NCI-H2196 (cell line): Measurements from ENCODE around the gene ME2.
"Not testable (repeated sequence)": the region's sequence is repeated elsewhere in the genome, so short reads cannot be mapped to it uniquely, and the experiment has no call there.

ENCODE experiments used
- DNase-seq: peaks from one replicate; lab custom pipeline; 2025; ENCODE audit not compliant: unreplicated experiment; lab: John Stamatoyannopoulos, UW

The ME2 gene

GRCh38 chr18:50859793-50860555 is 18.9 kb upstream of the ME2 start:
- DNase-seq = no peak

DNA sequence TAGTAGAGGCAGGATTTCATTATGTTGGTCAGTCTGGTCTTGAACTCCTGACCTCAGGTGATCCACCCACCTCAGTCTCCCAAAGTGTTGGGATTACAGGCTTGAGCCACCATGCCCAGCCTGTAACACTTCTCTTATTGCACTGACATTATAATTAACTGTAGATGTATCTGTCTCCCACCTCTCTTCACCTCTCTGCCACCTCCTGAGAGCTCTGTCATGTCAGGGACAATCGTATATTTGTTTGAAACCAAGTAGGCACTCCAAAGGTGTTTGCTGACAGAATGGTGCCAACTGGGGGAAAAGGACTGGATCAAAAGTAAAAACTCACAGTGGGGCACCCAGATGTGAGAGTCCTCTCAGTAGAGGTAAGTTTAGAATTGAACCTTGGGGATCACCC is 17.3 kb upstream of the ME2 start:
- DNase-seq = no peak

DNA sequence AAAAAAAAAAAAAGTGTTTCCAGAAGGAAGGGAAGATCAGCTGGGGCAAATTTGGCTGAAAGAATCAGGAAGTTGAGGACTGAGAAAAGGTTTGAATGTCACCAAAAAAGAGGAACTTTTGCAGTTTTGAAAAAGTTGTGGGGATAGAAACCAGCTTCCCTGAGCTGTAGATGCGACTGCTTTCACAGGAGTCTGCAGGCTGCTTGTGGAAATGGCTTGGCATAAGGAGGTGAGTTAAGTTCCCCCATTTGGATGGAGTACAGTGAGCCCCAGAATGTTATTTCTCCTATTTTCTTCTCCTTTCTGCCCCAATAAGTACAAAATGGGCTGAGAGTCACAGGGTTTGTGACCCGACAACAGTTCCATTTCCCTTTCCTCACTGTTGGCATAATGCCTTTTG is 16.5 kb upstream of the ME2 start:
- DNase-seq = no peak

DNA sequence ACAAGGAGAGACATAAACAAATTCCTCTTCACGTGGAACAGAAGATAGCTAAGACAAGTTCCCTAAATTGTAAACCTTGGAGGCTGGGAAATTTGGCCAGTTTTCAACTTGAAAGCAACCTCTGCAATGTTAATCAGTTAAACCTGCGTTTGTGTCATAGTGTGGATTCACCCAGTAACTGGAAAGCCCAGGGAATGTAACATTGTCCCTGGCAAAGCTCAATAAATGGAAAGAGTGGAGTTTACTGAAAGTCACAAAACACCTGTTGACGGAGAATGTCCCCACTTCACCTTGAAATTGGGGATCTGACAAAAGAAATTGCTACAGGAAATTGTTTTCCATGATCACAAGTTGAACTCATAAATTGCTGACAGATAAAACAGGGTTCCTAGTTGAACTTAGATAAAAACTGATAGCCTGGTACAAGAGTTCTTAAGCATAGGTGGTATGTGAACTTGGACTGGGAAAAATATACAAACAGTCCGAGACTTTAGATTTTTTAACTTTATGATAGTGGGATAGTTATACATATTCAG is 15.0 kb upstream of the ME2 start:
- no peak for DNase-seq

DNA sequence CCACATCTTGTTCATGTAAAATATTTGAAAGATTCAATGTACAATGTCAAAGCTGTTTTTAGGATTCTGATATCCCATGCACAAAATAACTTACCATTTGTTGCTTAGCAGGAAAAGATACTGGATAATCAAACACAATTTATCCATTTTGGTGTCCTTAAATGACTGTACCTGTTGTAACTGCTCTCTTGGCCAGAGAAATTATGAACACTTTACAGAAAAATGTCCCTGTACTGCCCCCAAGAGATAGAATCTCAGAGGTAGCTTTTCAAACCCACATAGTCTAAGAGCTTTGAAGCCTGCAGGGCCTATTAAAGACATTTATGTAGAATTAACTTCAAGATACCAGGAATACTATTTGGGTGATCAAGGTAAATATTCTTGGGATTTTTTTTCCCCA is 12.2 kb upstream of the ME2 start:
- DNase-seq = no peak

- no peak for DNase-seq
Measured at GRCh38 chr18:50869150-50869549, 9.8 kb upstream of the ME2 start.

DNA sequence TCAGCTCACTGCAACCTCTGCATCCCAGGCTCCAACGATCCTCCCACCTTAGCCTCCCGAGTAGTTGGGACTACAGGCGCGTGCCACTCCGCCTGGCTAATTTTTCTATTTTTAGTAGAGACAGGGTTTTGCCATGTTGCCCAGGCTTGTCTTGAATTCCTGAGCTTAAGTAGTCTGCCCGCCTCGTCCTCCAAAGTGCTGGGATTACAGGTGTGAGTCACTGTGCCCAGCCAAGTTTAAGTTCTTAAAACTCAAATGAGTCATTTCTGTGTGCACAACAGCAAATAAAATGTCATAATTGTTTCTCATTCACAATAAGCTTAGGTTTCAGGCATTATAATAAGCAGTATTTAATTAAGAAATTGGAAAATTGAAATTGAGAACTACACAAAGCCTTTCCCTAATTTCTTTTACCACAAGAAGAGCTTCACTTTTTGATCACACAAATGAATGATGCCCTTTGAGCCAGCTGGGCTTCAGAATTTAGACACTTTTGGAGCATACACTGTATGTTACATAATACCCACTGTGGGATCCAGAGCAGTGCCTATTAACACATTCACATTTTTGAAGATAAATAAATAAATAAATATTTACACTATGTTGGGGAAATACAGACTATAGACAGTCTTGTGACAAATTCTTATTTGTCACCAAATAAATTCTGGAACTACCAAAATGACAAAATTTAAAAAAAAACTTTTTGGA is 8.6 kb upstream of the ME2 start:
- DNase-seq = peak; percentile 41

GRCh38 chr18:50871846-50872245 is 7.1 kb upstream of the ME2 start:
- no peak for DNase-seq

DNA sequence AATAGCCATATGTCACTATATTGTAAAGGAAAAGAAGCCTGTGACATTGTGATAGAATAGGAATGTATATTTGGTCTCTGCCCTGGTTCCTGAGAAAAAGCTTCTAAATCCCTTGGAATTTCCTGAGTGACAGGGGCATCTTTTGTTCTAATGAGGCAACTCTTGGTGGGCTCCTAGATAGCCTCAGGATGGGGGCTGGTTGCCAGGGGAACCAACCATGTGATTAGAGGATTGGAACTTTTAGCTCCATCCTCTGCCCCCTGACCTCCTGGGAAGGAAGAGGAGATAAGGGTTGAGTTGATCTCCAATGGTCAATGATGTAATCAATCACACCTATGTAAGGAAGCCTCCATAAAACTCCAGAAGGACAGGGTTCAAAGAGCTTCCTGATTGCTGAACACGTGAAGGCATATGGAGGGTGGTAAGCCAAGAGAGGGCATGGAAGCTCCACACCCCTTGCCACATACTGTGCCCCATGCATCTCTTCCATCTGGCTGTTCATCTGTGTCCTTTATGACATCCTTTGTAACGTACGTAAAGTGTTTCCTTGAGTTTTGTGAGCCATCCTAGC is 2.9 kb upstream of the ME2 start:
- DNase-seq = no peak

DNA sequence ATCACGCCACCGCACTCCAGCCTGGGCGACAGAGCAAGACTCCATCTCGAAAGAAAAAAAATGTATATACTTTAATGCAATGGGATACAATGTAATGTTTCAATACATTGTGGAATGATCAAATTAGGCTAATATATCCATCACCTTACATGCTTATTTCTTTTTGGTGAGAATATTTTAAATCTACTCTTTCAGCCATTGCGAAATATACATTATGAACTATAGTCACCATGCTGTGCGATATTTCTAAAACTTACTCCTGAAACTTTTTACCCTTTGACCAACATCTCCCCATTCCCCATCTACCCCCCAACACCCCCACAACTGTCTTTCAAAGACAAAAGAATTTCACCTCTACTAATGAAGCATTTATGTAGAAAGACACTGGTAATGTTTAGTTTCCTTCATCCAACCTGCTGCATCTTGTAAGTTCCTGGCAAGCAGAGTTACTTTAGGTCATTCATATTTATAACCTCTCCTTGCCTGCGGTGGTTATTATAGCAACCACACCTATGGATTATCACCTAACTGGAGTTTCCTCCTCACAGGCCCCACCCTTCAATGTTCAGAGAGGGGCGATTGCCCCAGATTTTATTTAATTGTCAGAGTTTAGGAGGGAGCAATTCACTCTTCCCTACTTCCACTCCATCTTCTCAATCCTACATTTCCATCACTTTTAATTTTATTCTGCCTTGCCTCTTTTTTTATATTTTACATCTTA is 1.2 kb upstream of the ME2 start:
- no peak for DNase-seq

- peak; percentile 21 for DNase-seq
Measured at GRCh38 chr18:50879302-50880118, 592 bp downstream of the ME2 start.

DNA sequence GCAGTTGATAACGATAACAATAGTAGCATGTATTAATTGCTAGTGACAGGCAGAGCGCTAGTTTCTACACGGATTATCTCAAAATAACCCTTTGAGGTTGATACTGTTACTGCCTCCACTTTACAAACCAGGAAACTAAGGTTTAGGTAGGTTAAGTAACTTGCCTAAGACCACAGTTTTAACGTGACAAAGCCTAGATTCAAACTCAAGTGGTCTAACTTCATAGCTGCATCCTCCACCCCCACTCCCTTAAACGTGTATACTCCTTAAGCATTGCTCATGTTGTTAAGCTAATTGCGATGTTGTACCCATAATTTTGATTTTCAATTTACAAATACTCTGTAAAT is 1.2 kb downstream of the ME2 start:
- no peak for DNase-seq

GRCh38 chr18:50880944-50881343 is 2.0 kb downstream of the ME2 start:
- not testable (repeated sequence) for DNase-seq

DNA sequence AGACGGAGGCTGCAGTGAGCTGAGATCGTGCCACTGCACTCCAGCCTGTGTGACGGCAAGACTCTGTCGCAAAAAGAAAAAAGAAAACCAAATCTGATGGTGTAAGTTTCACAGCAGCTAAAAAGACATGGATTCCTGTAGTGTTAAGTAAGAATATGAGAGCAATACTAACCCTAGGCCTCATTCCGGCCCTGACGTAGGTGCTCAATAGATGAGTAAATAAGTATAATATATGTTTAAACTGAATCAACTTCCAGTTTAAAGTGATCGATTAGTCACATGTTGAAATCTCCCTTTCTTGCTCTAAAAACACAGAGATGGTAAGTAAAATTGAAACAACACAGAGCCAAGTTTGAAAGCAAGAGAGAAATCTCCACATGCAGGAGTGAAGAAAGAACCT is 8.0 kb downstream of the ME2 start:
- no peak for DNase-seq

DNA sequence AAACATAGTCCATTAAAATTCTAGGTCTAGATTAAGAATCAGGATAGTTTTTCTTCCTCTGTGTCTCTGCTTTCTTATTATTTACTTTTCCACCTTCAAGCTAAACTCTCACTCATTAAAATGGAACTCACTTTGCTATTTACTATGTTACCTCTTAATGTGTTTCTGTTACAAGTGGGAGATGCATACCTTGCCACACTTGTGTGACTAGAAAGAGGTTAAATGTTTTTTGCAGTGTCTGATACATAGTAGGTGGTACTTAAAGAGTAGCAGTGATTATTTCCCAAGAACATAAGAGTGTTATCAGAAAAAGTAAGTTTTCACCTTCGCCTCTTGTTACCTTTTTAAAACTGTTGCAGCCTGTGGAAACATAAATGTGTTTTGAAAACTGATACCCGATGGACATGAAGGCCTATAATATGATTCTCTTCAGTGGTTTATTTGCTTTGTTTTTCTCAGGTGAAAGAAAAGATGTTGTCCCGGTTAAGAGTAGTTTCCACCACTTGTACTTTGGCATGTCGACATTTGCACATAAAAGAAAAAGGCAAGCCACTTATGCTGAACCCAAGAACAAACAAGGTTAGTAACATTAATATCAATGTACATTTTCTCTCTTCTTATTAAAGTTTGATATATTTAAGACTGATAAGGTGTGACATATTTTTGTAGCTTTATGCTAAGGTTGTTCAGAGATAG is 16.6 kb downstream of the ME2 start:
- peak; percentile 13 for DNase-seq

DNA sequence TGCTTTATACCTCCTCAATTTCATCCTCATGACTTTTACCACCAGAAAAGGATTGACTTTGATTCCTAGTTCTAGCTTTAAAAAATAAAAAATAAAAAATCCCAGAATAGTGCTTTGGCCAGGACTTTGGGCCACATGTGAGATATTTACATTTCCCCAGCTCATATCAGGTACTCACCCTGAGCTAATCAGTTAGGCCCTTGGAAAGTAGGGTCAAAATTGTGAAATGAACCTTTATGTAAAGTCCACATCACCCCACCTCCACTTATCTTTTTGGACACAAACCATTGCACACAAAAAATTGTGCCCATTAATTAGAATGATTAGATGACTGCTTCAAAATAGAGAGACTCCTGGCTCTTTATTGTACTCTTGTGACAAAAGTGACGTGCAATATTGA is 17.2 kb downstream of the ME2 start:
- DNase-seq = no peak

- no peak for DNase-seq
Measured at GRCh38 chr18:50898919-50899318, 20.0 kb downstream of the ME2 start.

DNA sequence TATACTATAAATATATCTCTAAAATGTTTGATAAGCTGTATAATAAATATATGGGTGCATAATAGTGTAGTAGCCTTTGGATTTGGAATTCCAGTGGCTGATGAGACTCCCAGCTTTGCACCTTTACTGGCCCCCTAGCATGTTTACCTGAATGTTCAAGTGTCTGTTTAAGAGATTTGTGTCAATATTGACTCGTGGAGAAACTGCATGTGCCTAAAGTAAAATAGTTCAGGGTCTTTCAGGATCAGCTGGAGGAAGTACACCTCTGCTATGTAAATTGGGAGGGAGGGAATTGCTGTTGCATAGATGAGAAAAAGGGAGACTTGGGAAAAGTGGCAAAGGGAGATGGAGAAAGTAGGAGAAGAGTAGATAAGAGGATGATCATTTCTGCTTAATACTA is 23.9 kb downstream of the ME2 start:
- no peak for DNase-seq

DNA sequence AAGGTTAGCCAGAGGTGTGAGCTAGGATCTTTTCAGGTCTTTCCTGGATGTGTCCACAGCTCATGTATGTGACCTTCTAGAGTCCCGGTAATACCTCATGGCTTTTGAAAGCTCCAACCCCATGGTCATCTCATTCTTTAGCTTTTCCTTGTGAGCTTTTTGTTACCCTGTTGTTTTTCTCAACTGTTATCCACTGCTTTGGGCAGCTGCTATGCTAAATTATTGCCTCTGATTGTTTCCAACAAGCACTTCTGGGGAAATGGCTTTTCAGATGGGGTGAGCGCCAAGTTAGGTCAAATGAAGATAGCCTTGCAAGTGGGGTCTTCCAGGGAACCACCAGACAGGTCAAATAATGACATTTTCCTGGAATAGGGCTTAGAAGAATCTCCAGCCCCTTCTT is 27.9 kb downstream of the ME2 start:
- no peak for DNase-seq

DNA sequence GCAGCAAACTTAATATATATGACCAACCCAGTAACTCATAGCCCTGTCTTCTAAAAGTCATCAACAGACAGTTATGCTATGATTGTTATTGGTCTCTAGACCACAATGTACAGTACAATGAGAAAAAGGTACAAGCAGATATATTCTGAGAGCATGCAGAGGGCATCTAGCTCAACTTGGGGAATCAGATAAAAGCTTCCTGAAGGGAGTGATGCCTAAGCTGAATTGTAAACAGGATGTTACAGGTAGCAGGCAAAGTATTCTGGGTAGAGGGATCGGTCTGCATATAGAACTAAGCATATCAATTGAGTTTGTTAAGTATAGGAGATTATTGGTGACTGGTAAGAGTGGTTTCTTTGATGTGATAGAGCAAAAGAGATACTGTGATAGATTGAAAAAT is 30.3 kb downstream of the ME2 start:
- DNase-seq = no peak
